Prostate gland (tissue), 2 donors: ENCODE data around the gene LCE1F. TPM values are rescaled to one million over a fixed set of nuclear protein-coding genes. Genes with fewer than 3 reads are reported as not detected.

Experiments
- DNase-seq: peaks from one replicate; pipeline ENCODE4 v3.0.0-alpha.2; 2019; ENCODE audit warnings: low spot score
- H3K27ac ChIP-seq, 2 donors: fragments of 200-600 bp; sonication (generic); 2 replicates each; pipeline ENCODE4 v1.5.1; 2017 to 2019
- H3K27me3 ChIP-seq: fragments of 200-600 bp; sonication (generic); replicated peaks from 2 replicates; pipeline ENCODE4 v1.5.1; 2019; ENCODE audit not compliant: insufficient read depth
- H3K36me3 ChIP-seq, 2 donors: fragments of 200-600 bp; sonication (generic); 1 replicate in 1 of 2; 2 replicates in 1 of 2; pipeline versions ENCODE4 v1.5.1 to v1.8.1; 2017 to 2019
- H3K4me1 ChIP-seq: fragments of 200-600 bp; sonication (generic); replicated peaks from 2 replicates; pipeline ENCODE4 v1.5.1; 2019
- H3K4me3 ChIP-seq, 2 donors: fragments of 200-600 bp; sonication (generic); 2 replicates each; pipeline ENCODE4 v1.5.1; 2017 to 2019
- H3K9me3 ChIP-seq: fragments of 200-600 bp; sonication (generic); 2 replicates; pipeline ENCODE4 v1.5.1; 2017
- POLR2A ChIP-seq: fragments of 450-650 bp; IDR thresholded peaks from one replicate; pipeline ENCODE4 v1.6.1; 2016; ENCODE audit warnings: antibody characterized with exemption, mild to moderate bottlenecking
- POLR2AphosphoS5 ChIP-seq: sonication (generic); formaldehyde crosslinking; IDR thresholded peaks from one replicate; pipeline ENCODE4 v1.6.1; 2017; ENCODE audit warnings: antibody characterized with exemption
- whole genome bisulfite sequencing: methylation state at CpG from one replicate; pipeline ENCODE4 v1.1.5; 2018; 5-methylcytosine and 5-hydroxymethylcytosine counted together
- intact Hi-C: fragments of 100-400 bp; cut with DNase I; formaldehyde crosslinking; loops from one replicate; pipeline ENCODE4 v1.14.2; 2022
- total RNA-seq, 2 donors: library from RNA; depleted of rRNA; stranded (reverse); fragments of >200 nt; gene quantifications; one replicate each; pipeline ENCODE4 v1.1.0, GENCODE V29; 2016
- TF ChIP-seq, protein P1 (sequence below), 4 experiments: fragments of 200-600 bp in 2 of 4; fragments of 450-650 bp in 2 of 4; sonication (generic) in 2 of 4; IDR thresholded peaks; 1 replicate in 3 of 4; 2 replicates in 1 of 4; pipeline ENCODE4 v1.5.1; 2016 to 2019; ENCODE audit warnings: antibody characterized with exemption in 4 of 4, mild to moderate bottlenecking in 2 of 4, moderate library complexity in 2 of 4

LCE1F gene
- total RNA-seq, 2 donors from 2014 or later, result not detected

DNA sequence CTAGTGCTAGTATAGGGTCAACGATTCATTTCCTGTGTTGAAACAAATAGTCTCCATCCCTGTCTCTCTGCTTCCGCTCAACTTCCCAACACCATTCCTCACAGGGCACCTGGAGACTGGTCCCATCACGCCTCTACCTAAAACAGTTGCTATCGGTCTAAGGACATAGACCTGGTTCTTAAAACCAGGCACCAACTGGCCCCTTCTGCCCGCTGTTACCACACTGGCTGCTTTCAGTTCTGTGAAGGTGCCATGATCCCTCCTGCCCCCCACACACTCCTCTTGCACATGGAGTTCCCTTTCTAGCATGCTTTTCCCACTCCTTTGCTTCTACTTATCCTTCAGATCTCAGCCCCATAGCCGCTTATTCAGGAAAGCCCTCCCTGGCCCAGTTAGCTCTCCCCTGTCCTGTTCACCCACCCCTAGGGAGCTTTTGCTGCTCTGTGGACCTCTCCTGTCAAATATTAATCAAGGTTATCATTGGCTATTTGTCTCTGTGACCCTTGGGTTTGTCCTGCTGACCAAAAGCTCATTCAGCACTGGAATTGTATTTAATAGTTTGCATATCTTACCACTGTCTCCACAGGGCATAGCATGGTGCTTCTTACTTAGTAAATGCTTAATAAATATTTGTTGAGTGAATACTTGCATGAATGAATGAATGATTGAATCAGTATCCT, 29.0 kb upstream of the LCE1F start:
- Histone ChIP-seq H3K36me3 (no peaks in the 10 kb centered on the region), H3K4me3 (no peak overlapping the region), H3K4me1 (no peaks in the 10 kb centered on the region), H3K9me3 (no peaks in the 10 kb centered on the region), H3K27ac (no peak overlapping the region), H3K27me3 (no peaks in the 10 kb centered on the region)
- 84% methylated on average over 6 of the region's 6 CpGs for WGBS
- DNase-seq, result no peak
- TF ChIP-seq, protein P1, sequence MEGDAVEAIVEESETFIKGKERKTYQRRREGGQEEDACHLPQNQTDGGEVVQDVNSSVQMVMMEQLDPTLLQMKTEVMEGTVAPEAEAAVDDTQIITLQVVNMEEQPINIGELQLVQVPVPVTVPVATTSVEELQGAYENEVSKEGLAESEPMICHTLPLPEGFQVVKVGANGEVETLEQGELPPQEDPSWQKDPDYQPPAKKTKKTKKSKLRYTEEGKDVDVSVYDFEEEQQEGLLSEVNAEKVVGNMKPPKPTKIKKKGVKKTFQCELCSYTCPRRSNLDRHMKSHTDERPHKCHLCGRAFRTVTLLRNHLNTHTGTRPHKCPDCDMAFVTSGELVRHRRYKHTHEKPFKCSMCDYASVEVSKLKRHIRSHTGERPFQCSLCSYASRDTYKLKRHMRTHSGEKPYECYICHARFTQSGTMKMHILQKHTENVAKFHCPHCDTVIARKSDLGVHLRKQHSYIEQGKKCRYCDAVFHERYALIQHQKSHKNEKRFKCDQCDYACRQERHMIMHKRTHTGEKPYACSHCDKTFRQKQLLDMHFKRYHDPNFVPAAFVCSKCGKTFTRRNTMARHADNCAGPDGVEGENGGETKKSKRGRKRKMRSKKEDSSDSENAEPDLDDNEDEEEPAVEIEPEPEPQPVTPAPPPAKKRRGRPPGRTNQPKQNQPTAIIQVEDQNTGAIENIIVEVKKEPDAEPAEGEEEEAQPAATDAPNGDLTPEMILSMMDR (IDR thresholded peaks at IDR 0.05), result no peak
- TF ChIP-seq POLR2A (no peak), POLR2AphosphoS5 (no peak)
- intact Hi-C loops, result no loop called here

DNA sequence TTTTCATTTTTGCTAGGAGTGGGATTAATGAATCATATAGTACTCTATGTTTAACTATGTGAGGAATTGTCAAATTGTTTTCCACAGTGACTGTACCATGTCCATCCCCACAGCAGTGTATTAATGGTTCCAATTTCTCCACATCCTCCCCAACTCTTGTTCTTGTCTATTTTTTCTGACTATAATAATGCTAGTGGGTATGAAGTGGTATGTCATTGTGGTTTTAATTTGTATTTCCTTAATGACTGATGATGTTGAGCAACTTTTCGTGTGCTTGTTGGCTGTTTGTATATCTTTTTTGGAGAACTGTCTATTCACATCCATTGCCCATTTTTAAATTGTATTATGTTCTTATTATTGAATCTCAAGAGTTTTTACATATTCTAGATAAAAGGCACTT, 27.1 kb upstream of the LCE1F start:
- WGBS, result 49% methylated on average over 1 of the region's 1 CpG
- Histone ChIP-seq H3K36me3 (no peaks in the 10 kb centered on the region), H3K4me3 (no peak overlapping the region), H3K9me3 (no peaks in the 10 kb centered on the region), H3K4me1 (no peaks in the 10 kb centered on the region), H3K27ac (no peak overlapping the region), H3K27me3 (no peaks in the 10 kb centered on the region)
- DNase-seq, result no peak
- intact Hi-C loops, result no loop called here
- TF ChIP-seq POLR2AphosphoS5 (no peak), POLR2A (no peak)
- TF ChIP-seq, protein P1 (IDR thresholded peaks at IDR 0.05), result no peak

DNA sequence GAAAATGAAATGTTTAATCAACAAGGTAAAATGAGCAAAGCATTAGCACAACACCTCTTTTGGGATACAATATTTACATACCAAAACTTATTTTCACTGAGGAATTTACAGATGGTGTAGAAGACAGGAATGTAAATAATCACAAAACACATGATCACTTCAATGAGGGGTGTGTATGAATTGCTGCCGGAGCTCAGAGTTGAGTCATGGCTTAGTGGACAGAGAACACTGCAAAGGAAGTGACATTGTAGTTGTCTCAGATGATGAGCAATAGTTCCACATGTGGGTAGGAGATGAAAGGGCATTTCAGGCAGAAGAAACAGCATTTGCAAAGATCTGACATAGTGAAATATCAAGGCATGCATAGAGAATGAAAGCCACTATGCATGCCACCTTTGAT, 22.7 kb upstream of the LCE1F start:
- Histone ChIP-seq H3K9me3 (no peaks in the 10 kb centered on the region), H3K36me3 (no peaks in the 10 kb centered on the region), H3K27ac (no peak overlapping the region), H3K27me3 (no peaks in the 10 kb centered on the region), H3K4me1 (no peaks in the 10 kb centered on the region), H3K4me3 (no peak overlapping the region)
- DNase-seq, result no peak
- WGBS, result 32% methylated on average over 1 of the region's 1 CpG
- intact Hi-C loops, result no loop called here
- TF ChIP-seq POLR2A (no peak), POLR2AphosphoS5 (no peak)
- TF ChIP-seq, protein P1 (IDR thresholded peaks at IDR 0.05), result no peak

DNA sequence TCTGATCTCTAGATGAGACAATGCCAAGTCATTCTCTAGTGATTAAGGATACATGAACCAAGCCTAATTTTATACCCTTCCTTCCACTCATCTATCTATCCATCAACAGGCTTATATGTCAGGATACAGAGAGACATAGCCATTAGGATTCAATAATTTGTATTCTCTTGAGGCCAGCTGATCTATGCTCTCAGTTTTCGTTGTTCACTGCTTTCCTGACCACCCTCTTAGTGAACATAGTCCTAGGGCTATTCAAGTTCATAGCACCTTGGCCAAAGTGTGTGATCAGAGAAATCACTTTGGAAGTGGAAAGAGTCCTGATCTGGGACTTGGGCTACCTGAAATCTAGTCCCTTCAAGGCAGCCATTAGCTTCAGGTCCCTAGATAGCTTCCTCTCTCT, 21.4 kb upstream of the LCE1F start:
- 14% methylated on average over 1 of the region's 1 CpG for WGBS
- Histone ChIP-seq H3K4me1 (no peaks in the 10 kb centered on the region), H3K27ac (no peak overlapping the region), H3K4me3 (no peak overlapping the region), H3K9me3 (no peaks in the 10 kb centered on the region), H3K27me3 (no peaks in the 10 kb centered on the region), H3K36me3 (no peaks in the 10 kb centered on the region)
- DNase-seq, result no peak
- TF ChIP-seq POLR2AphosphoS5, result no peak
- TF ChIP-seq POLR2A, result no peak
- TF ChIP-seq, protein P1 (IDR thresholded peaks at IDR 0.05), result no peak
- intact Hi-C loops, result no loop called here

DNA sequence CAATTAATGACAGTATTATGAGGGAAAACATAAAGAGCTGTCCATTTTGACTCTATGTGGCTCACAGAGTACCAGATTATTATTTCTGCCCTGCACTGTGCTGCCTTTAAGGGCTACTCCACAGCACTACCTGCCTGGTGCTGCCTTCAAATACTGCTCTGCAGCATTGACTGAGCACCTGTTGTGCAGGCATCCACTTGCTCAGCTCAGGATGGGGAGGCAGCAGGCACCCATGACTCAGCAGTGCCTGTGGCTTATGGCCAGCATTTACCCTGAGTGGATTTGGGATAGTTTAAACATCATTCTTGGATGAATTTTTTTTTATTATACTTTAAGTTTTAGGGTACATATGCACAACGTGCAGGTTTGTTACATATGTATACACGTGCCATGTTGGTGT, 18.1 kb upstream of the LCE1F start:
- no peak for DNase-seq
- Histone ChIP-seq H3K4me3 (no peak overlapping the region), H3K36me3 (no peaks in the 10 kb centered on the region), H3K27ac (no peak overlapping the region), H3K4me1 (no peaks in the 10 kb centered on the region), H3K9me3 (no peaks in the 10 kb centered on the region), H3K27me3 (no peaks in the 10 kb centered on the region)
- intact Hi-C loops, result no loop called here
- WGBS, result 71% methylated on average over 2 of the region's 2 CpGs
- TF ChIP-seq POLR2AphosphoS5 (no peak), POLR2A (no peak)
- TF ChIP-seq, protein P1 (IDR thresholded peaks at IDR 0.05), result no peak
